H9 (cell line): ENCODE measurements around the gene SDHC. TPM values are rescaled to one million over a fixed set of nuclear protein-coding genes. Genes with fewer than 3 reads are reported as not detected.
"Not testable (repeated sequence)": the region's sequence is repeated elsewhere in the genome, so short reads cannot be mapped to it uniquely, and the experiment has no call there.

Experiments used
- DNase-seq: peaks from one replicate; pipeline ENCODE4 v3.0.0-alpha.2; 2017
- H2AFZ ChIP-seq: one replicate; pipeline ENCODE4 v1.6.1; 2013; ENCODE audit warnings: mild to moderate bottlenecking, low read length, control low read depth, moderate library complexity
- H2AK5ac ChIP-seq: 2 replicates; pipeline ENCODE4 v1.6.1; 2013; ENCODE audit warnings: low read length, control low read depth, mixed read lengths; ENCODE audit not compliant: insufficient read length
- H2BK120ac ChIP-seq: one replicate; pipeline ENCODE4 v1.6.1; 2013; ENCODE audit warnings: low read depth, mild to moderate bottlenecking, low read length, control low read depth, inconsistent platforms; ENCODE audit not compliant: poor library complexity, severe bottlenecking
- H2BK12ac ChIP-seq: 2 replicates; pipeline ENCODE4 v1.6.1; 2013; ENCODE audit warnings: low read length, control low read depth, mixed read lengths, low read depth; ENCODE audit not compliant: insufficient read length
- H2BK15ac ChIP-seq: 2 replicates; pipeline ENCODE4 v1.6.1; 2013; ENCODE audit warnings: low read depth, low read length, control low read depth
- H2BK20ac ChIP-seq: one replicate; pipeline ENCODE4 v1.6.1; 2013; ENCODE audit warnings: low read depth, mild to moderate bottlenecking, low read length, control low read depth, inconsistent platforms; ENCODE audit not compliant: poor library complexity, severe bottlenecking
- H2BK5ac ChIP-seq: 2 replicates; pipeline ENCODE4 v1.6.1; 2013; ENCODE audit warnings: low read length, control low read depth, mixed read lengths; ENCODE audit not compliant: insufficient read length
- H3K14ac ChIP-seq: 2 replicates; pipeline ENCODE4 v1.6.1; 2013; ENCODE audit warnings: low read length, control low read depth; ENCODE audit not compliant: insufficient read depth
- H3K18ac ChIP-seq: 2 replicates; pipeline ENCODE4 v1.6.1; 2013; ENCODE audit warnings: low read depth, mild to moderate bottlenecking, mixed read lengths, low read length, control low read depth; ENCODE audit not compliant: insufficient read length
- H3K23ac ChIP-seq: 2 replicates; pipeline ENCODE4 v1.6.1; 2013; ENCODE audit warnings: low read length, control low read depth, mixed read lengths, low read depth; ENCODE audit not compliant: insufficient read length
- H3K23me2 ChIP-seq: 2 replicates; pipeline ENCODE4 v1.6.1; 2013; ENCODE audit warnings: low read depth, mild to moderate bottlenecking, mixed read lengths, low read length, control low read depth; ENCODE audit not compliant: insufficient read length, poor library complexity, severe bottlenecking
- H3K27ac ChIP-seq: 2 replicates; pipeline ENCODE4 v1.5.1; 2013; ENCODE audit warnings: low read length, control low read depth, mixed read lengths, low read depth; ENCODE audit not compliant: insufficient read length
- H3K27me3 ChIP-seq: 2 replicates; pipeline ENCODE4 v1.6.1; 2013; ENCODE audit warnings: low read length, control low read depth, inconsistent platforms; ENCODE audit not compliant: insufficient read depth
- H3K4ac ChIP-seq: 2 replicates; pipeline ENCODE4 v1.6.1; 2013; ENCODE audit warnings: low read depth, mild to moderate bottlenecking, control low read depth, inconsistent platforms, low read length, moderate library complexity
- H3K4me1 ChIP-seq: 2 replicates; pipeline ENCODE4 v1.6.1; 2013; ENCODE audit warnings: low read length, control low read depth, inconsistent platforms; ENCODE audit not compliant: insufficient read depth
- H3K4me2 ChIP-seq: 2 replicates; pipeline ENCODE4 v1.6.1; 2013; ENCODE audit warnings: low read length, control low read depth, mixed read lengths; ENCODE audit not compliant: insufficient read length, insufficient read depth
- H3K56ac ChIP-seq: 2 replicates; pipeline ENCODE4 v1.6.1; 2013; ENCODE audit warnings: low read depth, mild to moderate bottlenecking, mixed read lengths, low read length, control low read depth; ENCODE audit not compliant: insufficient read length
- H3K79me1 ChIP-seq: 2 replicates; pipeline ENCODE4 v1.6.1; 2013; ENCODE audit warnings: low read depth, mild to moderate bottlenecking, moderate library complexity, low read length, control low read depth, inconsistent platforms; ENCODE audit not compliant: insufficient read depth, poor library complexity, severe bottlenecking
- H3K79me2 ChIP-seq: 2 replicates; pipeline ENCODE4 v1.6.1; 2013; ENCODE audit warnings: low read length, control low read depth, inconsistent platforms; ENCODE audit not compliant: insufficient read depth
- H3K9ac ChIP-seq: 2 replicates; pipeline ENCODE4 v1.6.1; 2013; ENCODE audit warnings: low read length, control low read depth, mixed read lengths; ENCODE audit not compliant: insufficient read length; ENCODE audit errors: extremely low read depth
- H3K9me3 ChIP-seq: one replicate; pipeline ENCODE4 v1.6.1; 2013; ENCODE audit warnings: low read depth, low read length, inconsistent platforms; ENCODE audit not compliant: control insufficient read depth
- H3T11ph ChIP-seq: one replicate; pipeline ENCODE4 v1.6.1; 2013; ENCODE audit warnings: mild to moderate bottlenecking, low read length, control low read depth, inconsistent platforms
- H4K20me1 ChIP-seq: one replicate; pipeline ENCODE4 v1.6.1; 2013; ENCODE audit not compliant: control insufficient read depth, insufficient read length, insufficient read depth
- H4K5ac ChIP-seq: 2 replicates; pipeline ENCODE4 v1.6.1; 2013; ENCODE audit warnings: low read depth, mild to moderate bottlenecking, mixed read lengths, low read length, control low read depth; ENCODE audit not compliant: insufficient read length
- H4K8ac ChIP-seq: replicated peaks from 2 replicates; pipeline ENCODE4 v1.6.1; 2013; ENCODE audit warnings: low read length, control low read depth, mixed read lengths, low read depth; ENCODE audit not compliant: insufficient read length
- H4K91ac ChIP-seq: 2 replicates; pipeline ENCODE4 v1.6.1; 2013; ENCODE audit warnings: low read depth, mild to moderate bottlenecking, moderate library complexity, mixed read lengths, low read length, control low read depth; ENCODE audit not compliant: insufficient read length
- H3K27ac Mint-ChIP-seq, 3 experiments: 2 replicates in 2 of 3; 3 replicates in 1 of 3; pipeline ENCODE4 v1.8.0; 2020 to 2021; ENCODE audit warnings: mixed read lengths in 3 of 3, mild to moderate bottlenecking in 1 of 3, moderate library complexity in 1 of 3
- H3K27me3 Mint-ChIP-seq: 2 replicates; pipeline ENCODE4 v1.8.0; 2021; ENCODE audit warnings: low read depth, mild to moderate bottlenecking, moderate library complexity, mixed read lengths
- H3K36me3 Mint-ChIP-seq, 3 experiments: 2 replicates in 2 of 3; 3 replicates in 1 of 3; pipeline ENCODE4 v1.8.0; 2020 to 2021; ENCODE audit warnings: low read depth in 3 of 3, mixed read lengths in 3 of 3; ENCODE audit not compliant: insufficient read depth in 1 of 3
- H3K4me1 Mint-ChIP-seq, 2 experiments: 2 replicates each; pipeline ENCODE4 v1.8.0; 2020; ENCODE audit warnings: mixed read lengths in 2 of 2
- H3K4me3 Mint-ChIP-seq, 2 experiments: 2 replicates in 1 of 2; 3 replicates in 1 of 2; pipeline ENCODE4 v1.8.0; 2020 to 2021; ENCODE audit warnings: mild to moderate bottlenecking in 2 of 2, mixed read lengths in 2 of 2, moderate library complexity in 1 of 2
- H3K9me3 Mint-ChIP-seq, 2 experiments: 2 replicates in 1 of 2; 3 replicates in 1 of 2; pipeline ENCODE4 v1.8.0; 2020; ENCODE audit warnings: mild to moderate bottlenecking in 2 of 2, mixed read lengths in 2 of 2, moderate library complexity in 1 of 2
- CTCF ChIP-seq: fragments of 200-600 bp; sonication (generic); conservative IDR thresholded peaks from 3 replicates; pipeline ENCODE4 v1.8.0; 2021; ENCODE audit warnings: antibody characterized with exemption, mild to moderate bottlenecking
- WGBS: extraction: QIAGEN DNeasy Blood & Tissue Kit; methylation state at CpG from one replicate; pipeline ENCODE4 v1.1.7; 2013; ENCODE audit warnings: missing lambda C conversion rate, low lambda C conversion rate, mixed read lengths; ENCODE audit not compliant: insufficient read length; ENCODE audit errors: extremely low coverage; 5-methylcytosine and 5-hydroxymethylcytosine counted together
- total RNA-seq: library from RNA; stranded (reverse); gene quantifications from 2 replicates; pipeline ENCODE4 v1.2.1, GENCODE V29; 2021

Gene SDHC
- total RNA-seq, 1 experiment from 2014 or later: 198 TPM

GRCh38 chr1:161388639-161389038, 74.5 kb downstream of the SDHC start:
- H3K23me2 ChIP-seq: peaks cover 4% of the 10 kb centered on the region
- no peak overlapping the region for H4K91ac ChIP-seq
- peak; percentile 36; the same call in 2 of the 3 replicates for TF ChIP-seq CTCF
- no peak overlapping the region for H3K18ac ChIP-seq
- H3K56ac ChIP-seq: no peak overlapping the region
- no peaks in the 10 kb centered on the region for H3K9me3 ChIP-seq
- H4K8ac ChIP-seq: no peak overlapping the region
- H2BK120ac ChIP-seq: no peak overlapping the region
- no peaks in the 10 kb centered on the region for H3K79me1 ChIP-seq
- H3K14ac ChIP-seq: no peak overlapping the region
- peaks cover 10 to 17% of the 10 kb centered on the region in 2 experiments for H3K4me1 Mint-ChIP-seq
- peak; percentile 49 for DNase-seq
- no peak overlapping the region for H2BK12ac ChIP-seq
- no peaks in the 10 kb centered on the region; the same call in 1 of the 2 replicates for H3K4me1 ChIP-seq
- H3K27ac ChIP-seq: no peak overlapping the region
- no peak overlapping the region for H3K4me2 ChIP-seq
- no peaks in the 10 kb centered on the region for H3K79me2 ChIP-seq
- no peak overlapping the region for H3K4ac ChIP-seq
- H3K27me3 Mint-ChIP-seq: no peaks in the 10 kb centered on the region
- no peaks in the 10 kb centered on the region for H3K9me3 Mint-ChIP-seq
- H2BK5ac ChIP-seq: no peak overlapping the region
- no peaks in the 10 kb centered on the region for H3K27me3 ChIP-seq
- no peak overlapping the region for H2AK5ac ChIP-seq
- H3K36me3 Mint-ChIP-seq: no peaks in the 10 kb centered on the region
- H2BK15ac ChIP-seq: no peak overlapping the region
- no peak overlapping the region for H3K9ac ChIP-seq
- WGBS: no CpG with 5 or more reads among the region's 3 CpGs
- H4K5ac ChIP-seq: no peak overlapping the region
- H4K20me1 ChIP-seq: no peaks in the 10 kb centered on the region
- no peak overlapping the region for H3K23ac ChIP-seq
- H3K27ac Mint-ChIP-seq: no peak overlapping the region
- H2BK20ac ChIP-seq: no peak overlapping the region
- H3T11ph ChIP-seq: no peak overlapping the region
- no peak overlapping the region for H2AFZ ChIP-seq
- peak overlapping the region; percentile 92 to 97; a peak in 4 of 5 replicates for H3K4me3 Mint-ChIP-seq

DNA sequence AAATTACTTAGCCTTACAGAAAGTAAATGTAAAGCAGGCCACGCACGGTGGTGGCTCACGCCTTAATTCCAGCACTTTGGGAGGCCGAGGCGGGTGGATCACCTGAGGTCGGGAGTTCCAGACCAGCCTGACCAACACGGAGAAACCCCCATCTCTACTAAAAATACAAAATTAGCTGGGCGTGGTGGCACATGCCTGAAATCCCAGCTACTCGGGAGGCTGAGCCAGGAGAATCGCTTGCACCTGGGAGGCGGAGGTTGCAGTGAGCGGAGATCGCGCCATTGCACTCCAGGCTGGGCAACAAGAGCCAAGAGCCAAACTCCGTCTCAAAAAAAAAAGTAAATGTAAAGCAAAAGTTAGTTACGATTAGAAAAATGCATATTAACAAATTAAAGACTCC, 75.0 kb downstream of the SDHC start:
- H2BK5ac ChIP-seq, H2AK5ac ChIP-seq, H3K14ac ChIP-seq, H4K91ac ChIP-seq, H2BK15ac ChIP-seq, H3K79me2 ChIP-seq, H2BK120ac ChIP-seq, H3K23me2 ChIP-seq, H2AFZ ChIP-seq, H3K4ac ChIP-seq, H3T11ph ChIP-seq, H3K18ac ChIP-seq, H3K9me3 Mint-ChIP-seq, H3K56ac ChIP-seq, H2BK20ac ChIP-seq, H3K9me3 ChIP-seq, H3K23ac ChIP-seq, H3K27me3 ChIP-seq, H3K27me3 Mint-ChIP-seq, H2BK12ac ChIP-seq, H4K20me1 ChIP-seq, H3K36me3 Mint-ChIP-seq, H3K4me1 ChIP-seq, H3K27ac ChIP-seq, H4K8ac ChIP-seq, DNase-seq, H3K79me1 ChIP-seq, H4K5ac ChIP-seq, H3K9ac ChIP-seq: not testable (repeated sequence)
- peak overlapping the region; percentile 84 for H3K4me2 ChIP-seq
- H3K4me3 Mint-ChIP-seq: peak overlapping the region; percentile 92 to 97
- H3K4me1 Mint-ChIP-seq: peaks cover 9 to 16% of the 10 kb centered on the region in 2 experiments
- no CpG with 5 or more reads among the region's 16 CpGs for WGBS
- peak overlapping the region in 2 of 3 experiments; percentile 69 to 97; a peak in 3 of 7 replicates for H3K27ac Mint-ChIP-seq
